Peyer's patch (tissue), 4 donors: ENCODE results near the gene PXMP2. TPM values are rescaled to one million over a fixed set of nuclear protein-coding genes. Genes with fewer than 3 reads are reported as not detected.

ENCODE experiments used
- DNase-seq, 3 donors: peaks; one replicate each; pipeline ENCODE4 v3.0.0-alpha.2; 2017 to 2019
- H3K27ac ChIP-seq, 4 donors: fragments of 200-600 bp; sonication (generic); one replicate each; pipeline ENCODE4 v1.5.1; 2016 to 2019
- H3K27me3 ChIP-seq, 2 donors: fragments of 200-600 bp; sonication (generic); one replicate each; pipeline ENCODE4 v1.5.1; 2019
- H3K36me3 ChIP-seq, 3 donors: fragments of 200-600 bp; sonication (generic); one replicate each; pipeline ENCODE4 v1.5.1; 2016 to 2019
- H3K4me1 ChIP-seq, 4 donors: fragments of 200-600 bp; sonication (generic); one replicate each; pipeline ENCODE4 v1.5.1; 2016 to 2019
- H3K4me3 ChIP-seq, 4 donors: fragments of 200-600 bp; sonication (generic); 1 replicate in 3 of 4; 2 replicates in 1 of 4; pipeline ENCODE4 v1.5.1; 2016 to 2019; ENCODE audit warnings: mild to moderate bottlenecking in 1 of 4
- H3K9me3 ChIP-seq, 4 donors: fragments of 200-600 bp; sonication (generic); one replicate each; pipeline ENCODE4 v1.5.1; 2016 to 2019; ENCODE audit warnings: mild to moderate bottlenecking in 1 of 4
- POLR2A ChIP-seq, 2 donors: fragments of 450-650 bp; IDR thresholded peaks; one replicate each; pipeline ENCODE4 v1.5.1; 2017; ENCODE audit warnings: antibody characterized with exemption in 2 of 2, mild to moderate bottlenecking in 2 of 2, moderate library complexity in 2 of 2
- total RNA-seq, 4 donors: library from RNA; depleted of rRNA; stranded (reverse); fragments of >200 nt; gene quantifications; one replicate each; pipeline ENCODE4 v1.1.0, GENCODE V29; 2016
- TF ChIP-seq, protein P1 (sequence below), 6 experiments: fragments of 450-650 bp in 4 of 6; fragments of 200-600 bp in 2 of 6; sonication (generic) in 1 of 6; IDR thresholded peaks; one replicate each; pipeline ENCODE4 v1.5.1; 2017 to 2019; ENCODE audit warnings: antibody characterized with exemption in 6 of 6, mild to moderate bottlenecking in 3 of 6, moderate library complexity in 1 of 6

Gene PXMP2
- total RNA-seq, 4 donors from 2014 or later, result 19.8 to 157 (median 109) TPM

DNA sequence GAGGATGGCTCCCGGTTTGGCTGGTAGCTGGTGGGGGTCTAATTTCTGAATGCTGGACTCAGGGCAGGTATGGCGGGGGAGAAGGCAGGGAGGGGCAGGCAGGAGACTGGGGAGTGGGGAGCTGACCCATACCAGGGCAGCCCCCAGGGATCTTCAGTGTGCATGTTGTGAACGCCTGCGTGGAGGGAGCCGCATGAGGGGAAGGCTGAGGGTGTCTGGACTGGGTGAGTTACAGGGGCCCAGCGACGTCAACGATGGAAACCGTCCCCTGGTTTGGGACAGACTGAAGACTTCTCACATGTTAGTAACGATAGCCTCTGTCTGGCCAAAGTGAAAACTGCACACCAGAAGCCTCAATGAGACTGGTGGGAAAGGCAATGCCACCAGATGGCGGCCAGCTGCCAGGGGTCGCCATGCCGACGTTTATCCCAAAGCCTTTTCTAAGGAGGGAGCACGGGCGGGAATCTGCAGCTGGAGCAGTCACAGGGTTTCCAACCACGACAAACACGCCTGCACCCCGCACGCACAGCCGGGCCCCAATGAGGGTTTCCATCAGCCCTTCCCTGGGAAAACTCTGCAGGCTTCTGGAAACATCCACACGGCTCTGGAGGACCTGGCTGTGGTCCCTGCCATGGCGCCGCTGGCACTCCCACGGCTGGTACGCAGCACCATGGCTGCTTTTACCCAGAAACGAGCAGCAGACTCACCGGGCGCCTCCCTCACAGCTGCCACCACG is 37.3 kb downstream of the PXMP2 start:
- Histone ChIP-seq H3K27ac (no peak overlapping the region), H3K4me1 (no peaks in the 10 kb centered on the region), H3K27me3 (no peaks in the 10 kb centered on the region), H3K36me3 (peaks cover 0 to 95% (median 0%) of the 10 kb centered on the region in 3 donors), H3K4me3 (no peak overlapping the region), H3K9me3 (no peaks in the 10 kb centered on the region)
- DNase-seq, result no peak
- TF ChIP-seq, protein P1, sequence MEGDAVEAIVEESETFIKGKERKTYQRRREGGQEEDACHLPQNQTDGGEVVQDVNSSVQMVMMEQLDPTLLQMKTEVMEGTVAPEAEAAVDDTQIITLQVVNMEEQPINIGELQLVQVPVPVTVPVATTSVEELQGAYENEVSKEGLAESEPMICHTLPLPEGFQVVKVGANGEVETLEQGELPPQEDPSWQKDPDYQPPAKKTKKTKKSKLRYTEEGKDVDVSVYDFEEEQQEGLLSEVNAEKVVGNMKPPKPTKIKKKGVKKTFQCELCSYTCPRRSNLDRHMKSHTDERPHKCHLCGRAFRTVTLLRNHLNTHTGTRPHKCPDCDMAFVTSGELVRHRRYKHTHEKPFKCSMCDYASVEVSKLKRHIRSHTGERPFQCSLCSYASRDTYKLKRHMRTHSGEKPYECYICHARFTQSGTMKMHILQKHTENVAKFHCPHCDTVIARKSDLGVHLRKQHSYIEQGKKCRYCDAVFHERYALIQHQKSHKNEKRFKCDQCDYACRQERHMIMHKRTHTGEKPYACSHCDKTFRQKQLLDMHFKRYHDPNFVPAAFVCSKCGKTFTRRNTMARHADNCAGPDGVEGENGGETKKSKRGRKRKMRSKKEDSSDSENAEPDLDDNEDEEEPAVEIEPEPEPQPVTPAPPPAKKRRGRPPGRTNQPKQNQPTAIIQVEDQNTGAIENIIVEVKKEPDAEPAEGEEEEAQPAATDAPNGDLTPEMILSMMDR (IDR thresholded peaks at IDR 0.05), result no peak
- no peak for TF ChIP-seq POLR2A (IDR thresholded peaks at IDR 0.05)

DNA sequence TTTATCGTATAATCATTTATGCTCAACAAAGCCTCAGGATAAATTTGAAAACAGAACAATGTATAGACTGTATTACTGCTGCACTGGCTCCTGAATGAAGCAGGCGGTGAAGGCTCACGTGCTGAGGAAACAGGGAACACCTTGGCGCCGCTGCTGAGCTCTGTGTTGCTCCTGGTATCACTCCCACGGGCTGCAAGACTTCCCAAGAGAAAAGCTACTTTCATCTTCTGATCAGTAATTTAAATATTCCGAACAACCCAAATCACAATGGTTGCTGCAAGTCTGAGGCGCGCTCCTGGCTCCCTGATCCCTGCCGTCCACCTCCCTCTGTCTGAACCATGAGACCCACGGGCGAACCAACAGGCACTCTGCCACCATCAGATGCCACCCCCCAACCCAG is 39.0 kb downstream of the PXMP2 start:
- Histone ChIP-seq H3K9me3 (no peaks in the 10 kb centered on the region), H3K27ac (no peak overlapping the region), H3K27me3 (no peaks in the 10 kb centered on the region), H3K36me3 (peaks cover 0 to 94% (median 0%) of the 10 kb centered on the region in 3 donors), H3K4me1 (no peaks in the 10 kb centered on the region), H3K4me3 (no peak overlapping the region)
- no peak for DNase-seq
- TF ChIP-seq, protein P1 (IDR thresholded peaks at IDR 0.05), result no peak

DNA sequence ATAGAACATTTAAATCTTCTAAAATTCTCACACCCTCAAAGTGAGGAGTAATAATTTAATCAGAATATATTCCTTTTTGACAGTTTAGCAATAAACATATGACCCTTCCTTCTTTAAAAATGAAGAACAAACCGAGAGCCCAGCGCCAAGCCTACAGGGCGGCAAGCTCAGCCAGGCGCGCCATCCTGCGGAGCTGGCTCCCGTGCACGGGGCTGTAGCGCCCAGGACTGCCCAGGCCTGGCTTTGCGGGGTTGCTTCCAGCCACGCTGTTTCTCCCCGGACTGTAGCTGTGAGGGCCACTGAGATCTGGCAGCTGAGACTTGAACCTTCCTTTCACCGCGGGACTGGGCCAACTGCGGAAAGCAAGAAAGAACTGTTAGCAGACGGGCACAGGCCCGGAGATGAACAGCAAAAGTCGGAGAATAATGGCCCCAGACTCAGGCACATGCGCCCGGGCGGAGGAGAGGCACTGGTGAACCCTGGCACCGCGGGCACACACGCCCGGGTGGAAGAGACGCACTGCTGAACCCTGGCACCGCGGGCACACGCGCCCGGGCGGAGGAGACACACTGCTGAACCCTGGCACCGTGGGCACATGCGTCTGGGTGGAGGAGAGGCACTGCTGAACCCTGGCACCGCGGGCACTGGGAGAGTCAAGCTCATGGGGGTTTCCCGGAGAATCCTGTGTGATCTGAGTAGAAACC is 39.9 kb downstream of the PXMP2 start:
- Histone ChIP-seq H3K9me3 (no peaks in the 10 kb centered on the region), H3K27ac (no peak overlapping the region), H3K36me3 (peaks cover 0 to 96% (median 0%) of the 10 kb centered on the region in 3 donors), H3K4me1 (no peaks in the 10 kb centered on the region), H3K4me3 (no peak overlapping the region), H3K27me3 (no peaks in the 10 kb centered on the region)
- TF ChIP-seq, protein P1 (IDR thresholded peaks at IDR 0.05), result no peak
- no peak for TF ChIP-seq POLR2A (IDR thresholded peaks at IDR 0.05)
- DNase-seq, result no peak

DNA sequence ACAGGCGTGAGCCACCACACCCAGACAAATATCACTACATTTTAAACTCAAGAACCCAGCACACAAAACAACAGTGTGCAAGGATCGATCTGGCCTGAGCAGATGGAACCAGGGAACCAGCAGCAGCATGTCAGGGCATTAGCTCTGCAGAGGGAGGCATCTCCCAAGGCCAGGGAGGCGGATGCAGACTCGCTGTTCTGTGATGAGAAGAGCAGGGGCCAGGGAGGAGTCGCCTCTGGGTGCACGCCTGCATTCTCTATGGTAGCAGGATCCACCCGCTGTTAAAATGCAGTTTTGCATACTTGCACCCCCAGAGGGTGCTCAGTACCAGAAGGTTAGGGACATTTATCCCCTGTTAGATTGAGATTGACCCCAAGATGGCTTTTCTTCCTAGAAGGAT is 41.1 kb downstream of the PXMP2 start:
- H3K27ac ChIP-seq, result no peak overlapping the region
- H3K4me3 ChIP-seq, result no peak overlapping the region
- DNase-seq, result no peak
- no peaks in the 10 kb centered on the region for H3K9me3 ChIP-seq
- peaks cover 0 to 96% (median 0%) of the 10 kb centered on the region in 3 donors for H3K36me3 ChIP-seq
- no peaks in the 10 kb centered on the region for H3K27me3 ChIP-seq
- no peak for TF ChIP-seq POLR2A (IDR thresholded peaks at IDR 0.05)
- H3K4me1 ChIP-seq, result no peaks in the 10 kb centered on the region

DNA sequence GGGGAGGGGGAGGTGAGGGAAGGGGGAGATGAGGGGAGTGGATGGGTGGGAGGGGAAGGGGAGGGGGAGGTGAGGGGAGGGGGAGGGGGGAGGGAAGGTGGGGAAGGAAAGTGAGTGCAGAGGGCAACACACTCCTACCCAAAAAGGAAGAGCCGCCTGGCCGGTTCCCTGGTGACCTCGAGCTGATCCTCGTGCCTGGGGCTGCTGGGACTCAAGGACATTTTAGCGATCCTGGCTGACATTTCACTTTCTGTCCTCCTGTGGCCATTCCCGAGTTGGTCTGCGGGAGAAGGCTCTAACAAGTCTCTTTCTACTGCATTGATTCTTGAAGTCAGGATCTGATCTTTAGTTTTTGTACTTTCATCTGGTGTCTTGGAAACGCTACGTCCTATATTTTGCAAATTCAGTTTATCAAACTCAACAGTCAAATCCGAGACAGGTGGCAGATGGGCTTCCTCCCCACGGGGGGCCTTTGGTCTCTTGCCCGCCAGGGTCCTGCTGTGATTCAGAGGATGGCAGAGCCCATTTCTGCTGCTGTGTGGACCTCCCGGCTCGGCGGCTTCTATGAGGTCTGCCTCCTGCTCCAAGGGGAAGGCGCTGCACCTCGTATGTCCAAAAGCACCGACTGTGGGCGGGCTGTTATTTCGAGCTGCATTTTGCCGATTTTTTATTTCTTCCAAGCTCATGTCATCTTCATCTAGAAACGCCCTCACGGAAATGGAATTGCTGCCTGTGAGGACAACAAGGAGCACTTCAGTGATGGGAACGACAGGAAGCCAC is 42.3 kb downstream of the PXMP2 start:
- Histone ChIP-seq H3K9me3 (no peaks in the 10 kb centered on the region), H3K27ac (no peak overlapping the region), H3K4me3 (no peak overlapping the region), H3K27me3 (no peaks in the 10 kb centered on the region), H3K36me3 (peaks cover 0 to 96% (median 0%) of the 10 kb centered on the region in 3 donors), H3K4me1 (no peaks in the 10 kb centered on the region)
- no peak for DNase-seq
- TF ChIP-seq, protein P1 (IDR thresholded peaks at IDR 0.05), result no peak
- no peak for TF ChIP-seq POLR2A (IDR thresholded peaks at IDR 0.05)
